ENCODE measurements around the gene PALM3.
A peak's percentile ranks its signal among the peaks of the same experiment; 100 is the strongest.

PALM3 gene

GRCh38 chr19:14094854-14095253 lies 33.0 kb upstream of the PALM3 start:
- no peak for TF ChIP-seq CTCF (IDR thresholded peaks at IDR 0.05; ENCODE audit: low read depth, low read length)
- H3K4me3 ChIP-seq (replicated peaks in 1 of 2; ENCODE audit: low read depth in 2 of 2, low read length in 2 of 2), result no peak overlapping the region
- no peak for DNase-seq (ENCODE audit: low read depth in 2 of 2)

DNA sequence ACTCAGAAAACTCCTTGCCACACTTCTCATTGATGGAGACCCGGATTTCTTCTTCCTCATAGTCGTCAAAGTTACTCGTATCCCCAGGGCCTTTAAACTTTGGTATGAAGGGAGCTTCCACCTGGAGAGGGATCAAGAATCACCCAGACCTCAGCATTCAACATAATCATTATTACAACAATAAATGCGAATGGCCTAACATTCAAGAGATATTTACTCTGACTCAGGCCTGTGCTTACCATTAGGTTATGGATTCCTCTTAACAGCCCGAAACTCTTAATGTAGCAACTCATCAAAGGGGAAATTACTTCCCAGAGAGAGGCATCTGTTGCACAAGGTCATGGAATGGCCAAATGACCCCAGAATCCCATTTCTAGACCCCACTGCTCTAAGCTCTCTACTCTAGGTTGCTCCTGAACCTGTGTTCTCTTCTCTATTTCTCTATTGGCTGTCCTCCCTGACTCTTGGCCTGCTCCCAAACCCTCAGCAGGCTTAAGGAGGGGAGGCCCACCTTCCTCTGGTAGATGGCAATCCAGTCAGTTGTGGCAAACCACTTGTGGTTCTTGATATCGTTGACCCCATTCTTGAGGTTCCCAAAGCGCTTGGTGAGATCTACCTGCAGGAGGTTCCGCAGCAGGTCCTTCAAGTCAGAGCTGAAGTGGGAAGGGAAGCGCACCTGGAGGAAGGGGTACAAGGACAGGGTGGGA lies 31.4 kb upstream of the PALM3 start:
- no peak overlapping the region for H3K4me3 ChIP-seq (replicated peaks in 1 of 2; ENCODE audit: low read depth in 2 of 2, low read length in 2 of 2)
- no peak for DNase-seq (ENCODE audit: low read depth in 2 of 2)
- no peak for TF ChIP-seq CTCF (IDR thresholded peaks at IDR 0.05; ENCODE audit: low read depth, low read length)

DNA sequence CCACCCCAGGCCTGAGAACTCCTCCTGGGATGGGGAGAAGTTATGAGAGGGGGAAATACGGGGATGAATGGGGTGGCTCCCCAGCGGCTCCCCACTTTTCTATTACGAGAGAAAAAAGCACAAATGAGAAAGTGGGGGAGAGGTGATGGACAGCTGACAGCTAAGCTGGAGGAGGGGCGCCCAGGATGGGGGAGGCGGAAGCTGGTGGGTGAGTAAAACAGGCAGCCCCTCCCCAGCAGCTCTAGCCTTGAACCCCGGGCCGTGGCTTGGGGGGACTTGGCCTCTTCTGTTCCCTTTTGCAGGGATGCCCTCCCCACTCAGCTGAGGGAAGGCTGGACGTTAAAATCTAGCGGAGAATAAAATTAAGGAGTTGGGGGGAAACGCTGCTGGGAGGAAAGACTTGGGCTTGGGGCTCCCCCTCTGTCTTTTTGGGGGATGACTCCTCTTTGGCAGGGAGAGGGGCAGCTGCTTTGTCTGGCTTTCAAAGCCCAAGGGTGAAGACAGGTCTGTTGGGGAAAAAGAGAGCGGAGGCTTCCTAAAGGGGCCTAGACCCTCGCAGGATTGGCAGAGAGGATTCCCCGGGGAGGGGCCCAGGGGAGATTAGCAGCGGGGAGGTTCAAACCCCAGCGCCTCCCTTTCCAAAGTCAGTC lies 30.1 kb upstream of the PALM3 start:
- no peak for TF ChIP-seq CTCF (IDR thresholded peaks at IDR 0.05; ENCODE audit: low read depth, low read length)
- peak overlapping the region; percentile 68 to 79 for H3K4me3 ChIP-seq (replicated peaks in 1 of 2; ENCODE audit: low read depth in 2 of 2, low read length in 2 of 2)
- no peak for DNase-seq (ENCODE audit: low read depth in 2 of 2)

DNA sequence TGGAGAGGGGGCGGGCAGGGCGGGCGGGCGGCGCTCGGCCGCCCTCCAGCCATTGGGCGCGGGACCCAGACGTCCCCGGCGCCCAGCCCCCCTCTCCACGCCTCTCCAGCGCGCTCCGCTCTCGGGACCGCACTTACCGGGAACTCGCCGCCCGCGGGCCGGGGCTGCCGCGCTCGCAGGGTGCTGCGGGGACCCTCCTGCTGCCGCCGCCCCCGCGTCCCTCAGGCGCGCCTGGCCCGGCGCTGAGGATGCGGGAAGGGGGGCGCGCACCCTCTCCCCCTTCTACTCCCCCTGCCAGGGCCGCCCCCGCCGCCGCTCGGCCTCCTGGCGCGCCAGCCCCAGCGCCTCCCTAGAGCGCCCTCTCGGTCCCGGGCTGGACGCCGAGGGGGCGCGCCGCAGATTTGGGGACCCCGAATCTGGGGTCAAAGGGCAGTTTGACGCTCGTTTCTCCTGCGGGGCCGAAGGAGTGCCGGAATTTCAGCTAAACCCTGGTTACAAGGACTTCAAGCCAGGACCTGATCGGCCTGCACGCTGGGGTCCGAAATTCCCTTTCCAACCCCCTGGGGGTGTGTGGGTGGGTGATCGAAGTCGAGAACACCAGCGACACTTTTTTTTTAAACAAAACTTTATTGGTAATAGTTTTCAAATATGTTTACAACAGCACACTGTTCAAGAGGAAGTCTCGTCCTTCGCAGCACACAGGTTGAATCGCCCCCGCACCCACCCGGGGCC lies 29.4 kb upstream of the PALM3 start:
- DNase-seq (ENCODE audit: low read depth in 2 of 2), result peak; percentile 64 to 71
- peak overlapping the region; percentile 68 to 79 for H3K4me3 ChIP-seq (replicated peaks in 1 of 2; ENCODE audit: low read depth in 2 of 2, low read length in 2 of 2)
- peak; percentile 15 for TF ChIP-seq CTCF (IDR thresholded peaks at IDR 0.05; ENCODE audit: low read depth, low read length)

DNA sequence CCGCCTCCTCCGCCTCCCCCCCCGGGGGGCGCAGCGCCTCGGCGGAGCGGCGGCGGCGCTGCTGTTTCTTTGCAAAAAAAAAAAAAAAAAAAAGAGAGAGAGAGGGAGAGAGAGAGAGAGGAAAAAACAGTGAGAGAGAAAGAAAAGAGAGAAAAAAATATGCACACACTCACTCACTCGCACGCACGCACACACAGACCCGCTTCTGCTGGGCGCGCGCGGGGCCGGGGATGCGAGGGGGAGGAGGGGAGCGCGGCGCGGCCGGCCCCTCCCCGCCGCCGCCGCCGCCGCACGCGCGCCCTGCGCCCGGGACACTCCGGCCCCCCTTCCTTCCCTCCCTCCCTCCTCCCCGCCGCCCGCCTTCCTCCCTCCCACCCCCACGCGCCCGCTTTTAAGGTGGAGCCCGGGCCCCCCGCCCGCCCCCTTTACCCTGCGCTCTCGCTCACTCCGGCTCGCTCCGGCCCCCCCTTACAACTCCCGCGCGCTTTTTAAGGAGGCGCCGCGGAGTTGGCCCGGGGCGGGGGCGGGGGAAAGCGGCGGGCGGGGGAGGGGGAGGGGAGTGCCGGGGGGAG lies 28.7 kb upstream of the PALM3 start, which contains the start of gene SAMD1:
Gene SAMD1 (minus strand): TSS at position 243 of the 572 bp plus-strand sequence.
- no peak for TF ChIP-seq CTCF (IDR thresholded peaks at IDR 0.05; ENCODE audit: low read depth, low read length)
- peak within 1 kb of the TSS; percentile 68 to 79 for H3K4me3 ChIP-seq (replicated peaks in 1 of 2; ENCODE audit: low read depth in 2 of 2, low read length in 2 of 2)
- peak; percentile 88 to 97 for DNase-seq (ENCODE audit: low read depth in 2 of 2)

DNA sequence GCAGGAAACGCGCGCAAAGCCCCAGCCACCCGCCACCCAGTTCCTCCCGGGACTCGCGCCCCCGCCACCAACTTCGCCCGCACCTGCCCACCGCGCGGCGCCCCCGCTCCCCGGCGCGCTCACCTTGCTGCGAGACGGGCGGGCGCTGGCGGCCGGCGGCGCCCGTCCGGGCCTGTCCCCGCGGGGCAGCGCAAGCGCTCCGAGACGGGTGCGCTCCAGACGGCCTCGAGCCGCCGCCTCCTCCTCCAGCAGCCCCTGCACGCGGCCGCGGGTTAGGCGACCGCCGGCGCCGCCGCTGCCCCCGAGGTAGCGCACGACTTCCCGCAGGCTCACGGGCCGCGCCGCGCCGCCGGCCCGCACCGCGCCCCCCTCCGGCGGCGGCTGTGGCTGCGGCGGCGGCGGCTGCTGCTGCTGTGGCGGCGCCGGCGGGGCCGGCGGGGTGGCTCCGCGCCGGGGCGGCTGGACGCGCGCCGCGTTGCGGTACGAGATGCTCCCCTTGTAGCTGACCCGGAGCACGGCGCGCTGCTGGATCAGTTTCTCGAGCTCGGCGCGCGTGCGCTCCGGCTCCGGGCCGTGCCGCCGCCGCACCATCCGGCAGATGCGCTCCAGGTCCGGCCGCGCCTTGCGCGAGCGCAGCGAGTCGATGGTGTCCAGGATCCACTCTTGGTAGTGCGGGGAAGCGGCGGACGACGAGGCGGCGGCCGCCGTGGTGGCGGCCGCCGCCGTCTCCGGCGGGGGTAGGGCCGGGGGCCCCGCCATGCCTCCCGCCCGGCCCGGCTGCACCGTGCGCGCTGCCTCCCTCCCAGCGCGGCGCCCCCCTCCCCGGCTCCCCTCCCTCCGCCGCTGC lies 28.0 kb upstream of the PALM3 start:
- DNase-seq (ENCODE audit: low read depth in 2 of 2), result peak; percentile 65 to 68
- no peak for TF ChIP-seq CTCF (IDR thresholded peaks at IDR 0.05; ENCODE audit: low read depth, low read length)
- peak overlapping the region; percentile 46 to 68 for H3K4me3 ChIP-seq (replicated peaks in 1 of 2; ENCODE audit: low read depth in 2 of 2, low read length in 2 of 2)
